H1 (cell line): ENCODE measurements around the gene ALKBH3. TPM values are rescaled to one million over a fixed set of nuclear protein-coding genes. Genes with fewer than 3 reads are reported as not detected.

Experiments
- CBX8 ChIP-seq: fragments of 300-800, 300-1000 bp; sonication (generic); IDR thresholded peaks from 2 replicates; pipeline ENCODE4 v1.7.1; 2016; ENCODE audit warnings: low read depth, low read length, borderline replicate concordance
- CHD1 ChIP-seq: IDR thresholded peaks from 2 replicates; pipeline ENCODE4 v1.6.1; 2012; ENCODE audit warnings: low read depth, low read length, improper control_type of control experiment
- CTBP2 ChIP-seq: IDR thresholded peaks from 2 replicates; pipeline ENCODE4 v1.7.0; 2011; ENCODE audit warnings: borderline replicate concordance, mild to moderate bottlenecking, moderate library complexity, mixed read lengths, low read length; ENCODE audit not compliant: insufficient read depth, insufficient read length
- SP2 ChIP-seq: IDR thresholded peaks from 2 replicates; pipeline ENCODE4 v1.6.1; 2012; ENCODE audit warnings: mild to moderate bottlenecking, low read length, inconsistent platforms
- TAF1 ChIP-seq: IDR thresholded peaks from 2 replicates; pipeline ENCODE4 v1.6.1; 2011; ENCODE audit warnings: mild to moderate bottlenecking, low read depth, low read length
- TEAD4 ChIP-seq: IDR thresholded peaks from 2 replicates; pipeline ENCODE4 v1.6.1; 2012; ENCODE audit warnings: low read depth, low read length, inconsistent platforms, mixed read lengths
- polyA plus RNA-seq, 7 experiments: library from polyadenylated mRNA; depleted of rRNA in 3 of 7; stranded (reverse) in 5 of 7; unstranded in 2 of 7; fragments of >200 nt in 5 of 7; fragments of 200-250 nt in 2 of 7; gene quantifications; 1 replicate in 5 of 7; 2 replicates in 1 of 7; 4 replicates in 1 of 7; pipeline versions ENCODE4 v1.2.1 to v1.2.3, GENCODE V29; 2011 to 2013; ENCODE audit warnings: missing spikeins in 2 of 7, mixed read lengths in 2 of 7
- total RNA-seq: library from RNA; stranded (reverse); fragmentation: NEBNext Ultra II Directional; extraction: Animal tissue kit (Norgen Biotek cat#: 25700); gene quantifications from 2 replicates; pipeline ENCODE4 v1.2.1, GENCODE V29; 2021
- TF ChIP-seq, protein P1 (sequence below): IDR thresholded peaks from 2 replicates; pipeline ENCODE4 v1.6.1; 2011; ENCODE audit warnings: low read length, improper control_type of control experiment

ALKBH3 gene
- total and polyA plus RNA-seq, 2 of the 8 experiments (the other 6 are each of a cell fraction or from before 2014, with no cell fraction given) = 10.5 to 11.4 TPM

DNA sequence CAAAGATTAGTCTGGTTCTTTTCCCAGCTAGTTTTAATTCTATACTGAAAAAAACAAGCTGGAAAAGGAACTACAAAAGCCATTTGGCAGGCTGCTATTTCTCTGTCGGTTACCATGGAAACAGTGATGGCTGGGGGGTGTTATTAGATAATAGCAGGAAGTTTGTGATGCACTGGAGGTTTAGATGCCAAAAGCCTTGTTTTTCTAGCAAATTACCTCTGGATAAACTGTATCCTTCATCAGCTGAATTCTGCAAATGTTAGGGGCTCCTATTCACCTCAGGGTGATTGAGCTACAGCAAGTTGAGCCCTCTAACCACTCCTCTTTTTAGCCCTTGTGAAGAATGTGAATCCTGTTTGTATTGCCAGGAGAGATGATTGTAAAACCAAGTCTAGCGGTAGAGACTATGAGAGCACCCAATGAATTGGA, 25.2 kb downstream of the ALKBH3 start (continued):
- TF ChIP-seq TEAD4 (no peak), SP2 (no peak), CHD1 (no peak), CTBP2 (no peak), TAF1 (no peak), CBX8 (no peak)
- TF ChIP-seq, protein P1, sequence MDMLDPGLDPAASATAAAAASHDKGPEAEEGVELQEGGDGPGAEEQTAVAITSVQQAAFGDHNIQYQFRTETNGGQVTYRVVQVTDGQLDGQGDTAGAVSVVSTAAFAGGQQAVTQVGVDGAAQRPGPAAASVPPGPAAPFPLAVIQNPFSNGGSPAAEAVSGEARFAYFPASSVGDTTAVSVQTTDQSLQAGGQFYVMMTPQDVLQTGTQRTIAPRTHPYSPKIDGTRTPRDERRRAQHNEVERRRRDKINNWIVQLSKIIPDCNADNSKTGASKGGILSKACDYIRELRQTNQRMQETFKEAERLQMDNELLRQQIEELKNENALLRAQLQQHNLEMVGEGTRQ = no peak
